Uterus (tissue), 4 donors: ENCODE data around the gene ERI2. TPM values are rescaled to one million over a fixed set of nuclear protein-coding genes. Genes with fewer than 3 reads are reported as not detected.

Source experiments
- DNase-seq, 2 donors: peaks; one replicate each; pipeline ENCODE4 v3.0.0-alpha.2; 2019 to 2020
- H3K27ac ChIP-seq, 2 donors: fragments of 200-600 bp; sonication (generic); 1 replicate in 1 of 2; 2 replicates in 1 of 2; pipeline ENCODE4 v1.5.1; 2016 to 2018
- H3K27me3 ChIP-seq, 2 donors: fragments of 200-600 bp; sonication (generic); one replicate each; pipeline ENCODE4 v1.5.1; 2018 to 2019; ENCODE audit warnings: control low read depth in 1 of 2
- H3K36me3 ChIP-seq, 2 donors: fragments of 200-600 bp; sonication (generic); one replicate each; pipeline ENCODE4 v1.5.1; 2019; ENCODE audit warnings: control low read depth in 1 of 2
- H3K4me1 ChIP-seq, 2 donors: fragments of 200-600 bp; sonication (generic); one replicate each; pipeline ENCODE4 v1.5.1; 2018 to 2019; ENCODE audit warnings: control low read depth in 1 of 2
- H3K4me3 ChIP-seq, 2 donors: fragments of 200-600 bp; sonication (generic); 1 replicate in 1 of 2; 2 replicates in 1 of 2; pipeline ENCODE4 v1.5.1; 2018 to 2019; ENCODE audit warnings: mild to moderate bottlenecking in 1 of 2
- H3K9me3 ChIP-seq, 2 donors: fragments of 200-600 bp; sonication (generic); one replicate each; pipeline ENCODE4 v1.5.1; 2019; ENCODE audit warnings: control low read depth in 1 of 2
- POLR2A ChIP-seq, 2 donors: fragments of 450-650 bp; IDR thresholded peaks; one replicate each; pipeline ENCODE4 v1.6.1; 2016; ENCODE audit warnings: antibody characterized with exemption in 2 of 2, mild to moderate bottlenecking in 1 of 2, moderate library complexity in 1 of 2
- intact Hi-C: fragments of 100-400 bp; cut with DNase I; formaldehyde crosslinking; loops from one replicate; pipeline ENCODE4 v1.15.1; 2023; ENCODE audit warnings: low total_unique reads
- total RNA-seq, 4 donors: library from RNA; depleted of rRNA in 3 of 4; stranded (reverse); fragments of >200 nt in 3 of 4; gene quantifications; one replicate each; pipeline versions ENCODE4 v1.1.0 to v1.2.4, GENCODE V29; 2014 to 2023
- TF ChIP-seq, protein P1 (sequence below), 4 experiments: fragments of 200-600 bp in 2 of 4; fragments of 450-650 bp in 2 of 4; sonication (generic) in 2 of 4; IDR thresholded peaks; one replicate each; pipeline ENCODE4 v1.5.1; 2016 to 2019; ENCODE audit warnings: antibody characterized with exemption in 4 of 4, mild to moderate bottlenecking in 2 of 4, moderate library complexity in 1 of 4
- donor health status: DM: yes; HTN: yes; CAD: no.

The ERI2 gene
- total RNA-seq, 4 donors from 2014 or later, result 0.88 to 37.3 (median 5.0) TPM

DNA sequence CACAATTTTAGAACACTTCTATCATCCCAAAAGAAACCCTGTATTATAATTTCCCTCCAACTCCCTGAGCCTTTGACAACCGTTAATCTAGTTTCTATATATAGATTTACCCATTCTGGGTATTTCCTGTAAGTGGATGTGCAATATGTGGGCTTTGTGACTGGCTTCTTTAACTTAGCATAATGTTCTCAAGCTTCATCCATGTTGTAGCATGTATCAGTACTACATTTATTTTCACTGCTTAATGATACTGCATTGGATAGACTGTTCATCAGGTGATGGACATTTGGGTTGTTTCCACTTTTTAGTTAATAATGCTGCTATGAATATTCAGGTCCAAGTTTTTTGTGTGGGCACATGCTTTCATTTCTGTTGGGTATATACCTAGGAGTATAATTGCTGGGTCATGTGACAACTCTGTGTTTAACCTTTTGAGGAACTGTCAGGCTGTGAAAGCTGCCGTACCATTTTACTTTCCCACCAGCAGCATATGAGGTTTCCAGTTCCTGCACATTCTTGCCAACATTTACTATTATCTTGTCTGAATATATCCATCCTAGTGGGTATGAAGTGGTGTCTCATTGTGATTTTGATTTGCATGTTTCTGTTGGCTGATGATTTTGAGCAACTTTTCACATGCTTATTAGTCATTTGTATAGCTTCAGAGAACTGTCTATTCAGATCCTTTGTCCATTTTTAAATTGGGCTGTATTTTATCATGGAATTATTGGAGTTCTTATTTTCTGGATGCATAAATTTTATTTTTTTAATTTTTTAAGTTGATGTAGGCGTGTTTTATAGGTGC lies 16.5 kb upstream of the ERI2 start:
- no peaks in the 10 kb centered on the region for H3K27me3 ChIP-seq
- no peak for DNase-seq
- H3K9me3 ChIP-seq, result no peaks in the 10 kb centered on the region
- no peak overlapping the region for H3K4me3 ChIP-seq
- no peak overlapping the region for H3K27ac ChIP-seq
- no peaks in the 10 kb centered on the region for H3K4me1 ChIP-seq
- no peak for TF ChIP-seq POLR2A (IDR thresholded peaks at IDR 0.05)
- TF ChIP-seq, protein P1, sequence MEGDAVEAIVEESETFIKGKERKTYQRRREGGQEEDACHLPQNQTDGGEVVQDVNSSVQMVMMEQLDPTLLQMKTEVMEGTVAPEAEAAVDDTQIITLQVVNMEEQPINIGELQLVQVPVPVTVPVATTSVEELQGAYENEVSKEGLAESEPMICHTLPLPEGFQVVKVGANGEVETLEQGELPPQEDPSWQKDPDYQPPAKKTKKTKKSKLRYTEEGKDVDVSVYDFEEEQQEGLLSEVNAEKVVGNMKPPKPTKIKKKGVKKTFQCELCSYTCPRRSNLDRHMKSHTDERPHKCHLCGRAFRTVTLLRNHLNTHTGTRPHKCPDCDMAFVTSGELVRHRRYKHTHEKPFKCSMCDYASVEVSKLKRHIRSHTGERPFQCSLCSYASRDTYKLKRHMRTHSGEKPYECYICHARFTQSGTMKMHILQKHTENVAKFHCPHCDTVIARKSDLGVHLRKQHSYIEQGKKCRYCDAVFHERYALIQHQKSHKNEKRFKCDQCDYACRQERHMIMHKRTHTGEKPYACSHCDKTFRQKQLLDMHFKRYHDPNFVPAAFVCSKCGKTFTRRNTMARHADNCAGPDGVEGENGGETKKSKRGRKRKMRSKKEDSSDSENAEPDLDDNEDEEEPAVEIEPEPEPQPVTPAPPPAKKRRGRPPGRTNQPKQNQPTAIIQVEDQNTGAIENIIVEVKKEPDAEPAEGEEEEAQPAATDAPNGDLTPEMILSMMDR (IDR thresholded peaks at IDR 0.05), result no peak
- H3K36me3 ChIP-seq, result no peaks in the 10 kb centered on the region
- intact Hi-C loops, result no loop called here

DNA sequence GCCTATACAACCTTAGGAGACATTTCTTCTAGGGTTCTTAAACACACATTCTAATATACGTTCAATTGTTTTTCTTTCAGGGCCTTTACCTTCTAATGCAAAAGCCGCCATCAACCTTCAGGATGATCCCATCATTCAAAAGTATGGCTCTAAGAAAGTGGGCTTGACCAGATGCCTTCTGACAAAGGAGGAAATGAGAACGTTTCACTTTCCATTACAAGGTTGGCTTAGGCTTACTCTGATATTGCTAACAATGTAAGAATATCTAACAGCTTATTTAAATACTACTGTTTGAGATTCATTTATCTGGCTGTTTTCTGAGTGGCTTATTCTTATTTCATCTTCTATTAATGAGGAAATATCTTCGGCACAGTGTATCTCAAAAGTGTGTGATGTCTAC lies 15.4 kb upstream of the ERI2 start:
- no peaks in the 10 kb centered on the region for H3K27me3 ChIP-seq
- intact Hi-C loops, result no loop called here
- TF ChIP-seq, protein P1 (IDR thresholded peaks at IDR 0.05), result no peak
- no peak for TF ChIP-seq POLR2A (IDR thresholded peaks at IDR 0.05)

DNA sequence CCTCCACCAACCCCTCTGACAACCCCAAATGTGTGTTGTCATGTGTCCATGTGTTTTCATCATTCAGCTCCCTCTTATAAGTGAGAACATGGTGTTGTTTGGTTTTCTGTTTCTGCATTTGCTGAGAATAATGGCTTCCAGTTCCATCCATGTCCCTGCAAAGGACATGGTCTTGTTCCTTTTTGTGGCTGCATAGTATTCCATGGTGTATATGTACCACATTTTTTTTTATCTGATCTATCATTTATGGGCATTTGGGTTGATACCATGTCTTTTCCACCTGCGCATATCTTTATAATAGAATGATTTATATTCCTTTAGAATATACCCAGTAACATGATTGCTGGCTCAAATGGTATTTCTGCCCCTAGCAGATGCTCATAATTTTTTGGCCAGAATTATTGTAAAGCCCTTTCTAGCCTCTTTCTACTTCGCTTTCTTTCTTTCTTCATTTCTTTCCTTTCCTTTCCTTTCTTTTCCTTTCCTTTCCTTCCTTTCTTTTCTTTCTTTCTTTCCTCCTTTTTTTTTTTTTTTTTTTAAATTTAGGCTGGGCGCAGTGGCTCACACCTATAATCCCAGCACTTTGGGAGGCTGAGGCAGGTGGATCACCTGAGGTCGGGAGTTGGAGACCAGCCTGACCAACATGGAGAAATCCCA lies 12.8 kb upstream of the ERI2 start:
- no peak overlapping the region for H3K27ac ChIP-seq
- H3K4me1 ChIP-seq, result no peaks in the 10 kb centered on the region
- no peaks in the 10 kb centered on the region for H3K9me3 ChIP-seq
- intact Hi-C loops, result no loop called here
- H3K36me3 ChIP-seq, result no peaks in the 10 kb centered on the region
- H3K27me3 ChIP-seq, result no peaks in the 10 kb centered on the region
- TF ChIP-seq, protein P1 (IDR thresholded peaks at IDR 0.05), result no peak
- no peak for TF ChIP-seq POLR2A (IDR thresholded peaks at IDR 0.05)
- no peak overlapping the region for H3K4me3 ChIP-seq
- no peak for DNase-seq

More for the DNA sequence above, 15.4 kb upstream of the ERI2 start:
- Histone ChIP-seq H3K36me3 (no peaks in the 10 kb centered on the region), H3K9me3 (no peaks in the 10 kb centered on the region), H3K4me3 (no peak overlapping the region), H3K27ac (no peak overlapping the region), H3K4me1 (no peaks in the 10 kb centered on the region)
- DNase-seq, result no peak

DNA sequence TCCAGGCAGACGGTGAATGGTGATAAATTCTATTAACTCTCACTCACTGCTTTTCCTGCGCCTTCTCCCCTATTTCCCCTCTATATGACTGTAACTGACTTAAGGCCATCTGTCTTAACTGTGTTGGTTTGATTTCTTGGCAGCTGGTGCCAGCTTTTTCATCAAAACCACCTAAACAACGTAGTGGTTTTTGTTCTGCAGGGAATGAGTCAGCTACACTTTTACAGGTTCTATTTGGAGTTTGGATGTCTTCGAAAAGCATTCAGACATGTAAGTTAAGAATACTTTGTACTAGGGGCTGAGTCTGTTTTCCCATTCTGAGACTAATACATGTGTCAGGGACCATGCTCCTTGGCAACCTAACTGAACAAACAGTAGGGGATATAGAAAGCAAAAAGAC lies 8.5 kb upstream of the ERI2 start:
- no peak overlapping the region for H3K27ac ChIP-seq
- no peak overlapping the region for H3K4me3 ChIP-seq
- intact Hi-C loops, result no loop called here
- no peaks in the 10 kb centered on the region for H3K36me3 ChIP-seq
- TF ChIP-seq, protein P1 (IDR thresholded peaks at IDR 0.05), result no peak
- no peak for TF ChIP-seq POLR2A (IDR thresholded peaks at IDR 0.05)
- DNase-seq, result no peak
- H3K27me3 ChIP-seq, result no peaks in the 10 kb centered on the region
- H3K9me3 ChIP-seq, result no peaks in the 10 kb centered on the region
- H3K4me1 ChIP-seq, result no peaks in the 10 kb centered on the region

DNA sequence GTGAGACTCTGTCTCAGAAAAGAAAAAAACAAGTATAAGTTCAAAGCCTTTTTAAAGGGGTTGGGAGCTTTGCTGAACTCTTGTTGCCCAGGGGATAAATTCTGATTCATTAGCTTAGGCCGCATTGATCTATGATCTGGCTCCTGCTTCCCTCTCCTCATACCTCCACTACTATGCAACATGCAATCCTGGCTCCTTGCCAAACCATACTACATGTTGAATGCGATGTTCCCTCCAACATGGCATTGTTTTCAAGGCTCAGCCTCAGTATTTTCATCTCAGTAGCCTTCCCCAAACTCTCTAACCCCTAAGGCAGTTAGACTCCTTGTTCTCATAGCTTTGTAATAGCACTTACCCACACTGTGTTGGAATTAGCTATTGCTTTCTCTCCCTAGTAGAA lies 6.2 kb upstream of the ERI2 start:
- DNase-seq, result no peak
- H3K4me3 ChIP-seq, result no peak overlapping the region
- intact Hi-C loops, result no loop called here
- H3K4me1 ChIP-seq, result no peaks in the 10 kb centered on the region
- H3K9me3 ChIP-seq, result no peaks in the 10 kb centered on the region
- H3K27me3 ChIP-seq, result no peaks in the 10 kb centered on the region
- H3K36me3 ChIP-seq, result no peaks in the 10 kb centered on the region
- no peak overlapping the region for H3K27ac ChIP-seq
- TF ChIP-seq POLR2A (IDR thresholded peaks at IDR 0.05), result no peak
- TF ChIP-seq, protein P1 (IDR thresholded peaks at IDR 0.05), result no peak
